Smooth muscle cell (in vitro differentiated cells): ENCODE measurements around the gene AKAP9. TPM values are rescaled to one million over a fixed set of nuclear protein-coding genes. Genes with fewer than 3 reads are reported as not detected.

Experiments
- DNase-seq: peaks from one replicate; lab custom pipeline; 2025; ENCODE audit not compliant: unreplicated experiment; lab: John Stamatoyannopoulos, UW
- H2AFZ ChIP-seq: fragments of 200-600 bp; sonication (generic); 2 replicates; pipeline ENCODE4 v1.6.0; 2016; ENCODE audit warnings: antibody characterized with exemption, low read depth, mild to moderate bottlenecking
- H3F3A ChIP-seq: fragments of 200-600 bp; sonication (generic); 2 replicates; pipeline ENCODE4 v1.6.0; 2017; ENCODE audit warnings: antibody characterized with exemption, low read depth
- H3K27ac ChIP-seq: fragments of 200-600 bp; sonication (generic); 2 replicates; pipeline ENCODE4 v1.5.1; 2016; ENCODE audit warnings: low read depth, mild to moderate bottlenecking
- H3K27me3 ChIP-seq: fragments of 200-600 bp; sonication (generic); 2 replicates; pipeline ENCODE4 v1.6.1; 2016; ENCODE audit warnings: low read depth, mild to moderate bottlenecking
- H3K36me3 ChIP-seq: fragments of 200-600 bp; sonication (generic); 2 replicates; pipeline ENCODE4 v1.5.1; 2016; ENCODE audit warnings: low read depth
- H3K4me1 ChIP-seq: fragments of 200-600 bp; sonication (generic); 2 replicates; pipeline ENCODE4 v1.5.1; 2016; ENCODE audit warnings: low read depth
- H3K4me2 ChIP-seq: fragments of 200-600 bp; sonication (generic); 2 replicates; pipeline ENCODE4 v1.6.0; 2016; ENCODE audit warnings: mild to moderate bottlenecking
- H3K4me3 ChIP-seq: fragments of 200-600 bp; sonication (generic); 2 replicates; pipeline ENCODE4 v1.5.1; 2016; ENCODE audit warnings: mild to moderate bottlenecking
- H3K79me2 ChIP-seq: fragments of 200-600 bp; sonication (generic); 2 replicates; pipeline ENCODE4 v1.6.0; 2016; ENCODE audit warnings: low read depth, mild to moderate bottlenecking
- H3K9ac ChIP-seq: fragments of 200-600 bp; sonication (generic); 2 replicates; pipeline ENCODE4 v1.6.0; 2016; ENCODE audit warnings: low read depth
- H3K9me3 ChIP-seq: fragments of 200-600 bp; sonication (generic); replicated peaks from 2 replicates; pipeline ENCODE4 v1.5.1; 2016; ENCODE audit warnings: low read depth
- H4K20me1 ChIP-seq: fragments of 200-600 bp; sonication (generic); 2 replicates; pipeline ENCODE4 v1.6.0; 2016; ENCODE audit warnings: low read depth
- CTCF ChIP-seq: fragments of 200-600 bp; sonication (generic); IDR thresholded peaks from 2 replicates; pipeline ENCODE4 v1.5.1; 2017; ENCODE audit warnings: borderline replicate concordance, mild to moderate bottlenecking, antibody characterized with exemption; ENCODE audit not compliant: insufficient read depth, poor library complexity, severe bottlenecking
- WGBS: methylation state at CpG from one replicate; pipeline ENCODE4 v1.1.7; 2016; ENCODE audit warnings: low lambda C conversion rate; 5-methylcytosine and 5-hydroxymethylcytosine counted together
- polyA plus RNA-seq: library from polyadenylated mRNA; unstranded; fragments of >200 nt; fragmentation: Nextera tagmentation; extraction: Ambion mirVana; gene quantifications from 2 replicates; pipeline ENCODE4 v1.2.1, GENCODE V29; 2016
- total RNA-seq: library from RNA; depleted of rRNA; stranded (reverse); fragments of >200 nt; gene quantifications from 2 replicates; pipeline ENCODE4 v1.2.3, GENCODE V29; 2014

AKAP9 gene
- total and polyA plus RNA-seq, 2 experiments from 2014 or later: 41.7 to 57.8 TPM

DNA sequence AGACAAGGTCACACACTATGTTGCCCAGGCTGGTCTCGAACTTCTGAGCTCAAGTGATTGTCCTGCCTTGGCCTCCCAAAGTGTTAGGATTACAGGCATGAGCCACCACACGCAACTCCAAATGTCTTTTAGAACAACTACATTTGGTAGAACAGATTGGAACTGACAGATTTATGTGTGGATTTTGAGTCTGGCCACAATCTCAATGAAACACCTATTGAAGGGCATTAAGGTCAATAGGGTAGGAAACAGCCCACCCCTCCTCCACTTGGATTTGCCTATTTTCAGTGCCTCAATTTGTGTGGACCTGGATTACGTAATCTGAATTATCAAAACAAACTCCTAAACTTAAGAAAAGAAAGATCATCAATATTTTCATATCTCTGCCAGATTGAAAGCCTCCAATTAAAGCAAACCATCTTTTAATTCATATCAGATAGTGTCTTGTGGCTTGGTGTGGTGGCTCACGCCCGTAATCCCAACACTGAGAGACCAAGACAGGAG, 209.1 kb downstream of the AKAP9 start:
- no peaks in the 10 kb centered on the region for H3K27me3 ChIP-seq
- H3K4me2 ChIP-seq: no peak overlapping the region
- no peak for DNase-seq
- H3K27ac ChIP-seq: no peak overlapping the region
- no peak overlapping the region for H2AFZ ChIP-seq
- TF ChIP-seq CTCF: no peak
- no peak overlapping the region for H3K4me3 ChIP-seq
- no peaks in the 10 kb centered on the region for H3K36me3 ChIP-seq
- no peaks in the 10 kb centered on the region for H3K79me2 ChIP-seq
- no peaks in the 10 kb centered on the region for H3K9me3 ChIP-seq
- H4K20me1 ChIP-seq: no peaks in the 10 kb centered on the region
- 94% methylated on average over 5 of the region's 5 CpGs for WGBS
- H3K9ac ChIP-seq: no peak overlapping the region
- H3F3A ChIP-seq: no peaks in the 10 kb centered on the region
- no peaks in the 10 kb centered on the region for H3K4me1 ChIP-seq

DNA sequence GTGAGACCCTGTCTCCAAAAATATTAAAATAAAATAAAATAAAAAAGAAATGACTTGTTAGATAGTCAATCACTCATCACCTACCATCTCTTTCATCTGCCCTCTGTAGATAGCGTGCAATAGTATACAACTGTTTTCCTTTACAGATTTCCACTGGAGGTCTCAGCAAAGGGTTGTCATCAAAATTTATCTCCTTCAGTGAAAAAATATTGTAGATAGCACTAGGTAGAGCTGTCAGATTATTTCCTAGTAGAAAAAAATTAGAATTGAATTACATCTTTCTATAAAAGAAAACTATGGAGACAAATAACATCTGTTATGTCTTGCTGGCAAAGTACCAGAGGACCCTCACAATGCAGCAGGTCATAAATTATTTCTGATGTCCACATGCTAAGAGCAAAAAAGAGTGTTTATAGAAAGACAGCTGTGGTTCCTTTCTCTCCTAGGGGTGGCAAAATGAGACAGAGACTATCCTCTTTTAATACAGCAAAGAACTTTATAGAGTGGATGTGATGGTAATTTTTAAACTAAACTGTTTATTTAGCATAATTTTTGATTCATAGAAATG, 209.9 kb downstream of the AKAP9 start:
- no peaks in the 10 kb centered on the region for H3K79me2 ChIP-seq
- no peak overlapping the region for H3K9ac ChIP-seq
- H3K27me3 ChIP-seq: no peaks in the 10 kb centered on the region
- H3K9me3 ChIP-seq: no peaks in the 10 kb centered on the region
- WGBS: 81% methylated on average over 1 of the region's 1 CpG
- TF ChIP-seq CTCF: no peak
- no peaks in the 10 kb centered on the region for H3K36me3 ChIP-seq
- no peak overlapping the region for H3K4me2 ChIP-seq
- no peaks in the 10 kb centered on the region for H3K4me1 ChIP-seq
- no peaks in the 10 kb centered on the region for H3F3A ChIP-seq
- no peak for DNase-seq
- no peaks in the 10 kb centered on the region for H4K20me1 ChIP-seq
- no peak overlapping the region for H3K4me3 ChIP-seq
- no peak overlapping the region for H3K27ac ChIP-seq
- H2AFZ ChIP-seq: no peak overlapping the region

DNA sequence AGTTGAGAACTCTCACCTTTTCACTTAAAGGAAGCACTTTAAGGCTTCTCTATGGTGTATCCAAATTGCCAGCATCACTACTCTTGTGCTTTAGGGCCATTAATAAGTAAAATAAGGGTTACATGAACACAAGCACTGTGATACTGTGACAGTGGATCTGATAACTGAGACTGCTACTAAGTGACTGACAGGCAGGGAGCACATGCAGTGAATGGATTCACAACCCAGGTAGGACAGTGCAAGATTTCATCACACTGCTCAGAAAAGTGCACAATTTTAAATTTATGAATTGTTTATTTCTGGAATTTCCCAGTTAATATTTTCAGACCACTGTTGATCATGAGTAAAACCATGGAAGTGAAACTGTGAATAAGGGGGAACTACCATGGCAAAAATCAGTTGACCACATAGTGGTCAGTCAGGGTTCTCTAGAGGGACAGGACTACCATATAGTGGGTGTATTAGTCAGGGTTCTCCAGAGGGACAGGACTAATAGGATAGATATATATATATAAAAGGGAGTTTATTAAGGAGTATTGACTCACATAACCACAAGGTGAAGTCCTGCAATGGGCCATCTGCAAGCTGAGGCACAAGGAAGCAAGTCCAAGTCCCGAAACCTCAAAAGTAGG, 214.6 kb downstream of the AKAP9 start:
- no peak overlapping the region for H3K4me3 ChIP-seq
- H3K9me3 ChIP-seq: no peaks in the 10 kb centered on the region
- DNase-seq: no peak
- H3K79me2 ChIP-seq: no peaks in the 10 kb centered on the region
- no peak overlapping the region for H3K4me2 ChIP-seq
- no peaks in the 10 kb centered on the region for H3K27me3 ChIP-seq
- H3F3A ChIP-seq: no peaks in the 10 kb centered on the region
- no peaks in the 10 kb centered on the region for H4K20me1 ChIP-seq
- H3K4me1 ChIP-seq: no peaks in the 10 kb centered on the region
- H3K36me3 ChIP-seq: no peaks in the 10 kb centered on the region
- no peak for TF ChIP-seq CTCF
- WGBS: 100% methylated on average over 1 of the region's 1 CpG
- no peak overlapping the region for H3K9ac ChIP-seq
- no peak overlapping the region for H3K27ac ChIP-seq
- H2AFZ ChIP-seq: no peak overlapping the region

- H2AFZ ChIP-seq: no peak overlapping the region
- no peaks in the 10 kb centered on the region for H3K79me2 ChIP-seq
- H3K9me3 ChIP-seq: no peaks in the 10 kb centered on the region
- H3K4me2 ChIP-seq: no peak overlapping the region
- no peak for TF ChIP-seq CTCF
- no peak overlapping the region for H3K27ac ChIP-seq
- no peaks in the 10 kb centered on the region for H3K27me3 ChIP-seq
- H3K4me1 ChIP-seq: no peaks in the 10 kb centered on the region
- no peaks in the 10 kb centered on the region for H3K36me3 ChIP-seq
- H4K20me1 ChIP-seq: no peaks in the 10 kb centered on the region
- H3K9ac ChIP-seq: no peak overlapping the region
- H3K4me3 ChIP-seq: no peak overlapping the region
- no peaks in the 10 kb centered on the region for H3F3A ChIP-seq
- no peak for DNase-seq
Observed at GRCh38 chr7:92156990-92157389, 216.3 kb downstream of the AKAP9 start.
